GM21723 (cell line): Measurements from ENCODE around the gene KLHL25.

Source experiments
- ATAC-seq: cut with Tn5 transposase; IDR thresholded peaks from one replicate; pipeline ENCODE4 v1.9.1; 2021; ENCODE audit warnings: mild to moderate bottlenecking, moderate library complexity; ENCODE audit not compliant: unreplicated experiment

KLHL25 gene

DNA sequence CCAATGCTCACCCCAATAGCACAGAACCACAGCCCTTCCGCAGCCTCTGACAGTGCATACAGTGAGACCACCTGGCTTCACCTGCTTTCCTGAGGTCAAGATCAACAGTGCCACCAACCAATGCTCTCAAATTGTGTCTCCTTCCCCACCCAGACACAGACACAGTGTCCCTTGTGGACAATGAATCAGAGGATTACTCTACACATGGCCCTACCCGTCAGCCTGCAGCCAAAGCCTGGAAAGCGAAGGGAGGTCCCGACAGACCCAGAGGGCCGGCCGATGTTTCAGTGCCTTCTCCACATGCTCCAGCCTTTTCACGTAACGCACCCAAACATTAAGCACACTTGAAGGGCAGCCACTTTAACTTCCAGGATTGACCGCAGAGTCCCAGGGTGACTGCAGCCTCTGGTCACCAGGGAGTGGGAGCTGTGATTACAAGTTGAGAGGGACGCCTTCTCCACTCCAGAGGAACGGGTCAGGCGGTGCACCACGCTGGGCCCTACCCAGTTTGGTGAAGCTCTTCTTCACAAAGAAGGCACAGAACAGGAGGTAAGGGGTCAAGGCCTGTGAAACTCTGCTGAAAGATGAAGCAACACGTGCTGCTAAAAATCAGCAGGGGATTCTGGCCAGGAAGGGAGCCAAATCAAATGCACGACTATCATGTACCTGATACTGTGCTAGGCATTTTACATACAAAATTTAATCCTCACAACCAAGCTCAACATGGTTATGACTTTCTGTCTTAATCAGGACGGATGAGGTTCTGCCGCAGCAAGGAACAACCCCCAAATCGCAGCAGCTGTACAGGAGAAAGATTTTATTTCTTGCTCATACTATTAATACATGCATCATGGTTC lies 17.2 kb downstream of the KLHL25 start:
- ATAC-seq = no peak

DNA sequence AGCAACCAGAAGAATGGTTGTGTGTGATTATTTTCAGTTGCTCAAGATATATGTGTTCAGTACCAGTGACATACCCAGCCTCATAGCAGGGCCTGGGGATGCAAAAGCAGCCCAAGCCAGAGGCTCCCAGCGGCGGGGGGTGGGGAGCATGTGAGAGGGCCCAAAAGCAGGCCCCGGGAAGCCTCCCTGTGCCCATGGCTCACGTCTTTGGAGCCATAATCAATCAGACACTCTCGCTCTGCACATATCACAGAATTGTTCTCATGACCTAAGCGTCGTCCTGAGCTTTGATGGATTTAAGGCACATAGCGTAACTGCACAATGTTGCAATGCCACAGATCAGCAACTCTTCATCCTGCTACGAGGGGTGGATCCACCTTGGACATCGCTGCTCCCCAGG lies 20.8 kb downstream of the KLHL25 start:
- ATAC-seq = no peak

DNA sequence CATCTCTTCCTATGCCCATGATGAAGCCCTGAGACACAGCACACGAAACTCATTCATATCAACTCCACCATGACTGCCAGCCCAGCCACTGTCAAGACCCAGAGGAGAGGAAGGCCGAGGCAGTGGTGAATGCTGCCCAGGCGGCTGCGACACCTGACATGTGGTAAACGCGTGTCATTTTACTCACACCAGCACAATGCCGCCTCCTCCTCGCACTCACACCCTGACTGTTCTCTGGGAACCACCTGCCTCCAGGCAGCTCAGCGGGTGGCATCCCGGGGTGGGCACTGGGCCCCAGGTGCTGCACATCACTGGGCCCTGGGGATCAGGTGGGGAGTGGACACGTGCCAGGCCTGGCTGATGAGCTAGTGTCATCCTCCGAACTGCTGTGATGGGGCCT lies 21.5 kb downstream of the KLHL25 start:
- ATAC-seq = no peak

DNA sequence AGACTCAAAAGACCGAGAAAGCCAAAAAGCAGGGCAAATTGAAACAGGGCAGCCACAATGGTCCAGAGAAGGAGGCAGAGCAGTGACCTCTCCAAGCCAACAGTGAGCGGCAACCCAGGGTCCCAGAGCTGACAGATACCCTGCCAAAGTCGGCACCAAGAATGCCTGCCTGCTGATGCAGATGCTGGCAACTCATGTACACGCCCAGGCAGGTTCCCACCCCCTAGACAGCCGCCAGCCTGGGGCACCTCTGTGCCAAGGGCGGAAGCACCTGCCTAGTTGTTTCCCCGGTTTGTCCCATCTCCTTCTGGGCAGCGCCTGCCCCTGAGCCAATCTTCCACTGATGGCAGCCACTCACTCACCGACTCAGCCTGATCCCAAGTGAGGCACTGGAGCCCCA lies 22.1 kb downstream of the KLHL25 start:
- no peak for ATAC-seq

DNA sequence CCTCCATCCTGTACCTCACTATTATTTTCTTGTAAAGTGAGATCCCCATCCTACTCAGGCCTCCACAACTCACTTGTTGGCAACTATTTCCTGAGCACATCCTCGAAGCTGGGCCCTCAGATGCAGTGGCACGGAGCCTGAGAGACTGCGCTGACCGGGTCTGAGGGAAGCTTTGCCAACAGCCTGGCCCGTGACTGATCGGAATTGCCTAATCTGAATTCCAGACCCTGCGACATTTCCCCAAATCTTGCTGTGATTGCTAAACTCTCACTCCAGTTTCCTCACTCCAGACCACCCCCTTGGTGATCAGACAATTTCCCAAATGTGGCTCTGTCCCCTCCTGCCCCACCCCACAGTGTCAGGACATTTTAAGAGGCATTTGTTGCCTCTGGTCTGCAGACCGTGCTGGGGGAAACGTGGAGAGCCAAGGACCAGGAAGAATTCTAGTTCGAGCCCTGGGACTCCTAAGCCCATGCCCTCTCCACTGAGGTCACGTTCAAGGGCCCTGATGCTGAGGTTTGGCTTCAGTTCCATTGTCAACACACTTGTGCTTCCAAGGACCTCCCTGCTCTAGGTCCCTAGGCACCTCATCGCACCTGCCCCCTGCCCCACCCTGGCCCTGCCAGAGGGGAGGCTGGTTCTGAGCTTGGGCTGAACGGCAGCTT lies 22.8 kb downstream of the KLHL25 start:
- ATAC-seq = no peak

DNA sequence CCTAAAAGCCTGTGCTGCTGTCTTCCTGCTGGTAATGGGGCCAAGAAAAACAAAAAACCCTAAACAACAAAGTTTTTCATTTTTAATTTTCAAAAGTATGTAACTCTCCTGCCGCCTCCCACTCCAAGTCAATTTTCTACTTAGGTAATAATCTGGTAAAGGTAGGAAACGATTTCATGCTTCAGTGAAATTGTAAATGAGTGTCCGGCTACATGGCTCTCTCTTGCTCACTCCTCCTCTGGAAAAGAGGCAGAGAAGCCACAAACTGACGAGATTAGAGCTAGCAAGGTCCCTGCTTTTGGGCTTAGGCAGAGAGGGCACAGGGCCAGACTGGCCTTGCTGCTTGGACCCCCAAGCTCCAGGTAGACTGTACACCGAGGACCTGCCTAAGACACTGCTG lies 23.5 kb downstream of the KLHL25 start:
- no peak for ATAC-seq

DNA sequence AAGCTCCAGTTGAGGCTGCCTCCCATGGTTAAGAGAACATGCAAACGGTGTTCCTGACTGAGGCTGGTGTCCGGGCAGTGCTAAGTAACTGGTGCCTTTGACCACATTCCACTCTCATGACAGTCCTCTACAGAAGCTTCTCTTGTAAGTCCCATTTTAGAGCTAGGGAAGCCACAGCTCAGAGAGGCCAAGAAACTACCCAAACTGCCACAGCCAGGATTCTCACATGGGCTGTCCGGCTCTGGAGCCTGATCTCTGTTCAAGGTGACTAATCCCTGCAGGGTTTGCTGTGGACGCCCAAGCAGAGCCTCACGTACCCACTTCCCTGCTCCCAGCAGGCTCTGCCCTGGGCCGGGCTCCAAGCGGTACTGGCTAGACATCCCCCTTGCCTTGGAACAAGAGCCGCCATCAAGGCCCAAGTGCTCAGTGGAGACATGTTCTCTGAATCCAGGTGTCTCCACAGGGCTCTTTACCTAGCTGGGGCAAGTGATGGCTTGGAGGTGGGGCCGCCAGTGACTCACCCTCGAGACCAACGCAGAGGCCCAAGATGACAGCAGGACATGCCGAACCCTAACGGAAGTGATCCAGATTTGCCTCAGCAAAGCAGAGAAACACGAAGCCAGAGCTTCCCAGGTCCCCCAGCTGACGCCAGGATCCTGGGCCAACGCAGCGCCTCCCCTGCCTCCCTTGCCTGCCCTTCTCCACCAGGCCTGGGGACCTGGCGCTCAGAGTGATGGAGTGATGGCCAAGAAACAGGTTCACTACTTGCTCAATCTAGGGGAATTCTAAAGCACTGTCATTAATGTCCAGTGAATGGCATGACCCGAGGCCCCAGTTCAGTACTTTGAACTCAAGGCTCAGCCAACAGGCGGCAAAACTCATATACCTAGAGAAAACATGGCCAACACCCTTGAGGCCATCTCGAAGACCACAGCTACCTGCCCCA lies 24.4 kb downstream of the KLHL25 start:
- ATAC-seq = no peak

DNA sequence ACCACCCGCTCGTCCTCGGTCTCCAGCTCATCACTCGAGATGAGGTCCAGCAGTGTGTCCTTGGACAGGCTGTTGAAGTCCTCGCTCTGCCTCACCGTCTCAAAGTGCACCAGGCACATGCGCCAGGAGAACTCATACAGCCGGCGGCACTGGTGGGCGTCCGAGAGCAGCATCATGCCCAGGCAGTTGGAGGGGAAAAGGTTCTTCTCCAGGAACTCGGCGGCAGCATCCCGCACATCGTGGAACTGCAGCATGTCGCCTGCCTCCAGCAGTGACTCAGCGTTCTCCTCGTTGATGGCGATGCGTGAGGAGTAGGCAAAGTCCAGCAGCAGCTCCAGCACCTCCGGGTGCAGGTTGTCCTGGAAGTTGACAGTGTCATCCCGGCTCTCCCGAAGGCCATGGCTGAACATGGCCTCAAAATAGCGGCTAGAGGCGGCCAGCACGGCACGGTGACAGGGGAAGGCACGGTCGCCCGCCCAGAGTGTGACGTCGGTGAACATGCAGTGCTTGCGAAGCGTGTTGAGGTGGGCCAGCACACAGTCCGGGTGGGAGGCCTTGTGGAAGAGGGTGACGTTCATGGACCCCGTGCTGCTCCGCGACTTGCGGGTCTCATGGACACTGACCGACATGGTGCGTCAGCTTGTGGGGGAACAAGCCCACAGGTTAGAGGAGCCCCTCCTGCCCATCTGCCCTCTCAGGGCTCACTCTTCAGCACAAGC lies 25.4 kb downstream of the KLHL25 start:
- no peak for ATAC-seq

DNA sequence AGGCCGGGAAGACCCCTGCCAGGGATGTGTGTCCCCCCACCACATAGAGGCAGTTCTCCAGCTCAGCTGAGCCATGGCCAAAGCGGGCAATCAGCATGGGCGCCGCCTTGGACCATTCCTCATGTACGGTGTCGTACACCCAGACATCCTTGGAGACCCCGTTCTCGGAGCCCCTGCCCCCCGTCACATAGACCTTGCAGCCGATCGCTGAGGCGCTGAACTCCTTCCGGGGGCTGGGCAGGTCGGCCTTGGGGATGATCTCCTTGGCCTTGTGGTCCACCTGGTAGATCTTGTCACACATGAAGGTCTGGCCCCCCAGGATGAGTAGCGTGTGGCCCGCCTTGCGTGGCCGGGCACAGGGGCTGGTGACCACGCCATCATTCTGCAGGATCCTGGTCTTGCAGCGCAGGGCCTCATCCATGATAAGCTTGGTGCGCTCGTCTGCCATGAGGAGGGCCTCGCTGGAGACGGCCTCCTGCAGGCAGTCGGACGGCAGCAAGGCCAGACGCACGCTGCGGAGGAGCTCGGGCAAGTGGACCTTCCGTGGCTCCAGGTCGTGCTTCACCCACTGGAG lies 26.0 kb downstream of the KLHL25 start:
- ATAC-seq = no peak

DNA sequence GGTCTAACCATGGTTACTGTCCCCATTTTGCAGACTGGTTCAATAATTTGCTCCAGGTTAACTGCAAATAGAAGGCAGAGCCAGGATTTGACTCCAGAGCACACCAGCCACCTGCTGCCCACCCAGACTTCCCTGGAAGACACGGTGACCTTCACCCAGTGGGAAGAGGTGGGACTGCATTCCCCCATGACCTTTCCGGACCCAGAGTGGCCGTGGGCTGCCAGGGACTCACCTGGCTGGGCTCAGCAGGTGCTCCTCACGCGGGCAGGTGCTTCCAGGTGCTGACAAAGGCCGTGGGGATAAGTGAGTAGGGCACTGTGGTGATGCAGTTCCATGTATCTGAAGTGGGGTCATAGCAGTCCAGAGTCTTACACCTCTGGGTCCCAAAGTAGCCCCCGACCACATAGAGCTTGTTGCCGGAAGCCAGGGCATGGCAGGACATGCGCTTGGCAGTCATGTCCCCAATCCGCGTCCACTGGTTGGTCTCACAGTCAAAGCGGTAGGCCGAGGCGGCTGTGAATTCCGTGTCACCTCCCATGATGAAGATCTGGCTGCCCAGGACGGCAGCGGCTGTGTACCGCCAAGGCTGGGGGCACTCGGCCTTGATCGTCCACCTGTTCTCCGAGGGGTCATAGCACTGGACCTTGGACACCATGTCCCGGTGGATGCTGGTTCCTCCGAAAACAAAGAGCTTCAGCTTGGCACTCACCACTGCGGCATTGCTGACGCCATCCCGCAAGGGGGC lies 26.8 kb downstream of the KLHL25 start:
- ATAC-seq = no peak

DNA sequence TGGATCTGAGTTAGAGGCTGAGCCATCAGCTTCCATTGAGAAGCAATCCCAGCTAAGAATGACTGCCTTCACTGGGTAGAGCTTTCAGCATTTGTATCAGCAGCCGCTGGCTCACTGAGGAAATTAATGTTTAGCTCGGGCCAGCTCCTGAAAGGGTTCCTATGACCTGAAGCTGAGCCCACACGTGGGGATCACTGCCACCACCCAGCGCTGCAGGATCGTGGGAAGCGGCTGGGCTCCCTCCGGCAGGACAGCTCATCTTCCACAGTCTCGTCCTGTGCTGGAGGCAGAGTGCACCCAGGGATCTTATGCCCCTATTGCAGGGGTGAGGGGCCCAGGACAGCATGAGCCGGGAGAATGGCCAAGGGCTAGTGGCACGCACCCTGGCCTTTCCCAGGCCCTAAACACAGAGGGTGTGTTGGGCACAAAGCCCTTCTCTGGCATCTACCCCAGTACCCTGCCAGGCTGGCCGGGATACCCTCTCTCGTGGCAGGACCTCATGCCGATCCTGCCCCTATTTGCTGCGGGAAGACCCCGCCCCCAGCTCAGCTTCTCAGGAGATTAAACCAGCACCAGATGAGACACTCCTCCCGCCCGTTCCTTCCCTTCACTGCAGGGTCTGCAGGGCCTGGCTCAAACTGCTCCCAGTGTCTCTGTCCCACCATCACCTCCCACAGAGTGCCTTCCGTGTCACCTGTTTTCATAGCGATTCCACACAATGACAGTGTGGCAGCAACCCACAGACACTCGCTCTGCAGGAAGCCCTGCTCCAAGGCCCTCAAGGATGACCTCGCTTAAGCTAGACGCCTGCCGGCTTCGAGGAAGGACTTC lies 28.5 kb downstream of the KLHL25 start:
- no peak for ATAC-seq

DNA sequence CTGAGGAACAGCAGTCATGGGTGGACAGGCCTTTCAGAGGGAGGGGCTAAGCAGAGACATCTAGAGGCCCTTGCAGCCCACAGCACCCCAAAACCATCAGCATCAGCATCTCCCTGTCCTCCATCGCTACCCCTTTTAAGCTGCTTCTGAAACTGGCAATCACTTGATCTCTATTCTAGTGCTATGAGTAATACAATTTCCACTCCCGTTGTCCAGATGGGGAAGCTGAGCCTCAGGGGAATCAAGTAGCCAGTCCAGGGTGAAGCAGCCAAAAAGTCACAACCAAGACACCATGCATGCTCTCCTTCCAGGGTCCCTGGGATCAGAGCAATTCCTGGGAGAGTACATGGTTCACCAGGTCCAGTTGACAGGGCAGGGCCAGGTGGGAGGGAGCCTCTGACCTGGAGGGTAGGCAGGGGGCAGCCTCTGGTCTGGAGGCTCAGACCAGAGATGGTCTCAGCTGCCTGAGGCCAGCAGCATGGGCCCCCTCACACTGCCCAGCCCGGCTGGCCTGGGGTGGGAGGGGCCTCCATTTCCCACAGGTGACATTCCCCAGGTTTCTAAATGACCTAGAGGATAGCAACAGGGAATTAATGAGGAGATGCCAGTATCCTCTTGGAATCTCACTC lies 30.0 kb downstream of the KLHL25 start:
- no peak for ATAC-seq

DNA sequence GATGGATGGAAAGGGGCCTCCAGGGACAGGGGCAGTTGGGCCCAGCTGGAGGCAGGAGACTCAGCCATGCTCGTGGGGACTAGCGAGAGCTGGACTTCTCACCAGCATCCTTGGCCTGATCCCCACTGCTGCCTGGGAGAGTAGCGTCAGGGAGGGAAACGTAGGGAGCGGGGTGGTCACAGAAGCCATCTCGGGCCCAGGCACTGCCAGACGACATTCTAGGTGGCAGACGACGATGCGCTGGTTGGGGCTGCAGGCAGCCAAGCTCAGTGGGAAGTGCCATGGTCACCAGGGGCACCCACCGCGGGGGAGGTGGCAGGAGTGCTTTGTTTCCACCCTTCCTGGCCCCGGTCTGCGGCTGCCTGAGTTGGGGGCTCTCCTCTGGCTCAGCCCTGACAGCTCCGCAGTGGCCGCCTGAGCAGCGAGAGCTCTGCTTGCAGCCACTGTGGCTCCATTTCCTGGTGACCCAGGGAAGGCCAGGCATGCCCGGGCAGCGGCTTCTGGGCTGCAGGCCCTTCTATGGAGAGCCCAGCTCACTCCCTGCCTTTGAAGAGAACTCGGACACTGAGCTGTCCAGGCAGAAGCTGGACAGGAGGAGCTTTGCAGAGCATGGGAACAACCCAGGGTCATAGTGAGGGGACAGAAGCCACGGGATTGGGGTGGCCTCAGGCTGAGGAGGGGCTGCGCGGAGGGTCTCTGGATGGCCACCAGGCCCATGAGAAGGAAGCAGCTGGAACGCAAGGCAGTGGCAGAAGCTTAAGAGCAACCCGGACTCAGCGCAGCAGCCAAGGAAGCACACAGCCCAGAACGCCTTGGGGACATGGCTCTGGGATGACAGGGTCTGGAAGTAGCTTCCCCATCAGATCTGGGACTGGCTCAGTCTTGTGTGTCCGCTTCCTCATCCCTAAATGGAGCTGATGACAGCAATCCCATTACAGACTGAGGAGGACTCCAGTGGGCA lies 30.8 kb downstream of the KLHL25 start:
- ATAC-seq = no peak

DNA sequence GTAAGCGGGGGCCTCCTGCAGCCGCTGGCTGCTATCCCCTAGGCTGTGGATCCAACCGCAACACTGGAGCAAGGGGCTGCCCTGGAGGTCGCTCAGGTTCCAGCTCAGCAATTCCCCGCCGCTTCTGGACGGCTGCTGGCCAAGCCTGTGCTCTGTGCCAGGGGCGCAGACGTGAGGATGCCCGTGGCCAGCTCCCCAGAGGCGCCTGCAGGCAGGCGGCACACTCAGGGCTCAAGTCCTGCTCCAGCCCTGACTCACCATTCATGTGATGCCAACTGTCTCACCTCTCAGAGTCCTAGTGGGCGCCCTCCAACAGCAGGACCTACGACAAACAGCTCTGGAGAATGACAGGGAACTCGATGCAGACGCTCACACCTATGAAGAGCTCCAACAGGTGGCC lies 31.6 kb downstream of the KLHL25 start:
- no peak for ATAC-seq

DNA sequence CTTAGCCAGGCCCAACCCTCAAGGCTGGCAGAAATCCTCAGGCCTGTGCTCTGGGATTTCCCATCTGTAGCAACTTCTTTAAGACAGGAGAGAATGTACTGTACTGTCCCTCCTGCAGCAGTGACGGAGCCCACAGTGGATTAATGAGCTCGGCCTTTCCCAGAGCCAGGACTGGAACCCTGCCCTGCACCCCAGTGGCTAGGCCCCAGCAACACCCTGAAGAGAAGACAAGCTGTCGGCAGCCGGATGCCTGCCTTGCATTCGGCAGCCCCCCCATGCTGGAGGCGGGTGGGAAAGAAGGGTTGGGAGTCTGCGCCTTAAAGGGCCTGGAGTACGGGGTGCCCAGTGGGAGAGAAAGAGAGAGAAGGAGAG lies 32.0 kb downstream of the KLHL25 start:
- no peak for ATAC-seq

DNA sequence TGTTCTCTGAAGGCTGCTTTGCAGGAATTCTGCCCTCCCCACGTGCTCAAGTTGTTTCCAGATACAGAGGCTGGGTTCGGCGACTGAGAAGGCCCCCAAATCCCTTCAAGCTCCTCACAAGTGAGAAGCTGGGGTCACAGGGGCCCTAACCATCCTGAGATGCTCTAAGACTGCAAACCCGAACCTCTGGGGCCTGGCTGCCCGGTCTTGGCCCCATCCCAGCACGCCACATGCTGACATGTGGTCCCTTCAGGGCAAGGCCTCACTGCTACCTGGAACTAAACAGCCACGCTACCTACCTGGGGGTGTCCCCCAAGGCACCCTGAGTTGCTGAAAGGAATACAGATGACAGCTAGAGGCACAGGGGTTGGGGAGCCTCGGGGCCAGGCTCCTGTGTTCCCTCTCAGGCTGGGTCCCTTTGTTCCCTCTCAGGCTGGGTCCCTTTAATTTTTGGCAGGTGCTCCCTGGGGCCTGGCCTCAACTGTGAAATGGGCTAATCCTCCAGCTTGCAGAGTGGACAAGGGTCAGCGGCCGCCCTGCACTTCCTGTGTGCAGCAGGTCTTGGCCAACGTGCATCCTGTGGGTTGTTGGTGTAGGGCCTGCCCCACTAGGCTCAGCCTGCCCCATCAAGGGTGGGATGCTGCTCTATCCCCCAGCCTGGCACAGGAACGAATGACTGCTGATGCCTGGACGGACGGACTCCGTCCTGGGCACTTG lies 32.5 kb downstream of the KLHL25 start:
- ATAC-seq = no peak

DNA sequence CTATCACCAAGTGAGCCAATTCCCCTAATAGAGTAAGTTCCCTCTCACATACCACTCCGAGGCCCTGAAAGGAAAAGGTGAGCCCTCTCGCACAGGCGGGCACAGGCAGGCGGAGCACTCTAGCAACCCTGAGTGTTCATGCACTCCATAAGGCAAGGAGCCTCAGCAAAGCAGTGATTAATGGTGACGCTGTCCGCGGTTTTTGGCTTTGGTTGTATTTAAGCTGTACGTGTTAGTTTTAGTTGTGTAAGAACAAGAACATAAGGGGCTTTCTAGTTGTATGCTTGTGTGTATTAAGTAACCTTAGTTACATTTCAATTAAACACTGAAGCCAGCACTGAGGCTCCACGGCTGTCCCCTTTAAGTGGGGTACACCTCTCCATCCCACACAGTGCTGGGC lies 33.1 kb downstream of the KLHL25 start:
- ATAC-seq = no peak
